A549 (cell line): ENCODE data around the gene MIPOL1. TPM values are rescaled to one million over a fixed set of nuclear protein-coding genes. Genes with fewer than 3 reads are reported as not detected.

Experiments used
- polyA plus RNA-seq, 4 experiments: library from polyadenylated mRNA; depleted of rRNA in 3 of 4; stranded (reverse); fragments of >200 nt; fragmentation: RNase III in 1 of 4; extraction: RNeasy Plus Mini Kit Qiagen cat#74134 plus additional on column Dnase treatment in 1 of 4; gene quantifications; 2 replicates in 3 of 4; 3 replicates in 1 of 4; pipeline ENCODE4 v1.2.3, GENCODE V29; 2011 to 2017
- small RNA-seq, 6 experiments: library from RNA; depleted of rRNA; stranded (forward); fragments of <200 nt; gene quantifications; one replicate each; pipeline ENCODE3, GENCODE V24; 2012

Gene MIPOL1
- polyA plus RNA-seq, 2 of the 4 experiments (the other 2 are of a cell fraction): 5.2 to 13.4 TPM

Small RNA genes lying within 50 kb of the gene (small RNA-seq; reads per million reads assigned to genes)
- gene RNU6-273P: 0 reads per million in 6 experiments
- 0 reads per million in 6 experiments for gene RNU6-886P

Other genes starting within 250 kb of the MIPOL1 start
- 1.3 and 1.4 TPM in 2 replicates for gene SLC25A21, start 25.3 kb upstream of the MIPOL1 start, polyA plus RNA-seq (2011; rRNA removed)
- 0.57 to 0.89 TPM (median 0.68 TPM) in 3 replicates for gene SLC25A21, start 25.3 kb upstream of the MIPOL1 start, polyA plus RNA-seq (2017; fragmentation: RNase III; extraction: RNeasy Plus Mini Kit Qiagen cat#74134 plus additional on column Dnase treatment)